Kidney glomerular epithelial cell (primary cell): ENCODE results near the gene TMED7.

Experiments used
- DNase-seq: peaks from one replicate; lab custom pipeline; 2025; lab: John Stamatoyannopoulos, UW

Gene TMED7

GRCh38 chr5:115580941-115581340, 44.9 kb downstream of the TMED7 start:
- DNase-seq = no peak

- DNase-seq = no peak
Measured at GRCh38 chr5:115579747-115580173, 46.1 kb downstream of the TMED7 start.

- no peak for DNase-seq
Measured at GRCh38 chr5:115579216-115579615, 46.6 kb downstream of the TMED7 start.

GRCh38 chr5:115578657-115579056, 47.2 kb downstream of the TMED7 start:
- no peak for DNase-seq

GRCh38 chr5:115577741-115578140, 48.1 kb downstream of the TMED7 start:
- no peak for DNase-seq

GRCh38 chr5:115577329-115577728, 48.5 kb downstream of the TMED7 start:
- DNase-seq = no peak

- peak; percentile 54 for DNase-seq
Measured at GRCh38 chr5:115575167-115576070, 50.4 kb downstream of the TMED7 start.

GRCh38 chr5:115573133-115573532, 52.7 kb downstream of the TMED7 start:
- DNase-seq = no peak

- no peak for DNase-seq
Measured at GRCh38 chr5:115571441-115571878, 54.4 kb downstream of the TMED7 start.

GRCh38 chr5:115568668-115569067, 57.2 kb downstream of the TMED7 start:
- DNase-seq = no peak

GRCh38 chr5:115565233-115565632, 60.6 kb downstream of the TMED7 start:
- DNase-seq = no peak
